C4-2B (cell line): ENCODE data around the gene SZRD1.

Experiments used
- CTCF ChIP-seq: fragments of 450-650 bp; conservative IDR thresholded peaks from 2 replicates; pipeline ENCODE4 v1.5.1; 2017; ENCODE audit warnings: mild to moderate bottlenecking
- ZFX ChIP-seq: fragments of 450-650 bp; IDR thresholded peaks from 2 replicates; pipeline ENCODE4 v1.6.1; 2017

GRCh38 chr1:16433030-16433429 lies 66.0 kb downstream of the SZRD1 start:
- TF ChIP-seq CTCF (no peak), ZFX (no peak)
